GM08714 (cell line): ENCODE data around the gene SNAPIN.

ENCODE experiments used
- H3K4me3 ChIP-seq: fragments of 200-500 bp; sonication (Bioruptor generic); 2 replicates; pipeline ENCODE4 v1.5.1; 2014; ENCODE audit warnings: mild to moderate bottlenecking, low read length, inconsistent platforms
- ZNF274 ChIP-seq: IDR thresholded peaks from 2 replicates; pipeline ENCODE4 v1.6.1; 2012; ENCODE audit warnings: mild to moderate bottlenecking, low read depth, low read length

SNAPIN gene

GRCh38 chr1:153616917-153617311 is 41.6 kb upstream of the SNAPIN start:
- no peak for TF ChIP-seq ZNF274

GRCh38 chr1:153617663-153618062 is 40.8 kb upstream of the SNAPIN start:
- TF ChIP-seq ZNF274: no peak
- H3K4me3 ChIP-seq: no peak overlapping the region

More at GRCh38 chr1:153616917-153617311, 41.6 kb upstream of the SNAPIN start:
- H3K4me3 ChIP-seq: no peak overlapping the region

- H3K4me3 ChIP-seq: no peak overlapping the region
- TF ChIP-seq ZNF274: no peak
Measured at GRCh38 chr1:153619171-153619570, 39.3 kb upstream of the SNAPIN start.

GRCh38 chr1:153623101-153623500 is 35.4 kb upstream of the SNAPIN start:
- no peak for TF ChIP-seq ZNF274
- no peak overlapping the region for H3K4me3 ChIP-seq

- H3K4me3 ChIP-seq: no peak overlapping the region
Measured at GRCh38 chr1:153624965-153625611, 33.4 kb upstream of the SNAPIN start.

GRCh38 chr1:153626477-153626903 is 32.0 kb upstream of the SNAPIN start:
- no peak for TF ChIP-seq ZNF274
- H3K4me3 ChIP-seq: no peak overlapping the region

More at GRCh38 chr1:153624965-153625611, 33.4 kb upstream of the SNAPIN start:
- no peak for TF ChIP-seq ZNF274

GRCh38 chr1:153626904-153627714 is 31.4 kb upstream of the SNAPIN start, which contains the start of gene S100A13:
Gene S100A13 (minus strand): TSS chr1:153627505. CDS start chr1:153626472, 1,033 bp downstream.
- H3K4me3 ChIP-seq: no peak within 1 kb of the TSS

GRCh38 chr1:153627715-153628626 is 30.5 kb upstream of the SNAPIN start, which contains the start of gene S100A1:
Gene S100A1 (plus strand): TSS chr1:153628434. CDS start chr1:153630522, 2,088 bp downstream.
- no peak for TF ChIP-seq ZNF274
- H3K4me3 ChIP-seq: no peak within 1 kb of the TSS

More at GRCh38 chr1:153626904-153627714, 31.4 kb upstream of the SNAPIN start, which contains the start of gene S100A13:
- TF ChIP-seq ZNF274: no peak

GRCh38 chr1:153628638-153629342 is 29.7 kb upstream of the SNAPIN start:
- H3K4me3 ChIP-seq: no peak overlapping the region
- no peak for TF ChIP-seq ZNF274

GRCh38 chr1:153629343-153629665 is 29.2 kb upstream of the SNAPIN start:
- H3K4me3 ChIP-seq: no peak overlapping the region
- TF ChIP-seq ZNF274: no peak

GRCh38 chr1:153629971-153630370 is 28.5 kb upstream of the SNAPIN start:
- no peak overlapping the region for H3K4me3 ChIP-seq
- no peak for TF ChIP-seq ZNF274

GRCh38 chr1:153630384-153630783 is 28.1 kb upstream of the SNAPIN start:
- no peak for TF ChIP-seq ZNF274
- no peak overlapping the region for H3K4me3 ChIP-seq
